Measurements from ENCODE around the gene CNPY2.
"Not testable (repeated sequence)": the region's sequence is repeated elsewhere in the genome, so short reads cannot be mapped to it uniquely, and the experiment has no call there.

The CNPY2 gene

DNA sequence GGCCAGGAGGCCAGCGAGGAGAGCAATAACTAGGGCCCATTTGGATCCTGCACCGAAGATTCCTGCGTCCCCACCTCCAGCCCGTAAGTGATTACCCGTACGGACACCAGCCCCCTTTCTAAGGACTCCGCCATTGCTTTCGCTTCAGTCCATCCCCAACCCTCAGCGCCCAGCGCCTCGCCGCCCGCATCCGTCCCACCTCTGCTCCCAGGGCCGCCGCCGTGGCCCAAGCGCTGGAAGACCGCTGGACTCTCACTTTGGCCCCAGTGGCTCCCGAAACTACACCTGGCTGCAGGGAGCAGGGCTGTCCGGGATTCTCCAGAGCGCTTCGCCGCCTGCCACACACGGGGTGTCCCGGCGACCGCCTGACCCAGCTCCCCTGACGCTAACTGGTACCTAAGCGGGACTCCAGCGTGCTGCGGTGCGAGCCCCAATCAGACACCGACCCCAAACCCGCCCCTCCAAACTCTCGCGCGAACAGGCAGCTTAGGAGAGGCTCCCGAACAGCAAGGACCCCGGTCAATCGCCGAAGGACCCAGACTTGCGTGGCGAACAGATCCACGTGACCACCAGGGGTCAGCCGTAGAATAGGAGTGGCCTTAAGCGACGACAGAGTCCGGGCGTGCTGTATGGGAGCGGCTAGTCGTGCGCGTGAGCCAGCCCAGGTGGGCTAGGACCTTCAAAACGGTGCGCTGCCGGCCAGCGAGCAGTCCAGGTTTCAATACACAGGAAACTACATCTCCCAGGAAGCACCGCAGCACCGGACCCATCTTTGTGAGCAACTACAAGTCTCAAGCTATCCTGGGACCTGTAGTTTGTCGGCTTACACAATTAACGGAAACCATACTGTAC is at the start of gene CNPY2:
Gene CNPY2 (minus strand): TSS at position 367 of the 852 bp plus-strand sequence. CDS start 771 bp downstream, outside the sequence.
- peak; percentile 99 for DNase-seq (ENCODE audit: low spot score)

DNA sequence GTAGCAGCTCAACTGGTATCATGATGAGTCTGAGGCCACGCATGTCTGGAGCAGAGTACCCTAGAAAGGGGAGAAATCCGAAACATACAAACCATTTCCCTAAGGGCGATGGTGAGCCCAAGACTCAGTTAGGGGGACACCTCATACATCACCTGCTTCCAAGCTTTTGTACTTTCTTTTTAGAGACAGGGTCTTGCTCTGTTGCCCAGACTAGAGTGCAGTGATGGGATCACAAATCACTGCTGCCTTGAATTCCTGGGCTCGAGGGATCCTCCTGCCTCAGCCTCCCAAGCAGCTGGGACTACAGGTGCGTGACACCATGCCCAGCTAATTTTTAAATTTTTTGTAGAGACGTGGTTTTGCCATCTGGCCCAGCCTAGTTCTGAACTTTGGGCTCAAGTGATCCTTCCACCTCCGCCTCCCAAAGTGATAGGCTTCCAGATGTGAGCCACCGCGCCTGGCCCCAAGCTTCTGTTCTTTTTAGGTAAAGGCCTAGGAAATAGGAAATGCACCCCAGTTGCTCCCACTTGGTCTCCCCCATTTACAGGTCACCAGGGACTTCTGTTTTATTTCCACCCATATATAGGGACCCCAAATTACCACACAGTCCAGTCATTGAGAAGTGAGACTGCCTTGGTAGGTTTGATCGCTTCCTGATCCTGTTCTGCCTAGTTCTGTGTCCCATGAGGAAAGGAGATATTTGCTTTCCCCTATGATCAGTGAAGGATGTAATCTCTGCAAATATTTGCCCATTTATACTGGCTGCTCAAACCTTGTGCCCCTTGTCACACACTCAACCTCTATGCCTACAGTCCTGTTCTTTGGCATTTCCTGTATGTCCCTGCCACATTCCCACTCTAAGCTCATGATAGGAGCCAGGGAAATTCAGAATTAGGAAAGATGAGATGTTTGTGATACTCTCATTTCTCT is 46.6 kb upstream of the CNPY2 start, which contains the start of gene APOF:
Gene APOF (minus strand): TSS at position 728 of the 930 bp plus-strand sequence. CDS start 112 bp downstream, at position 616.
- DNase-seq (ENCODE audit: low spot score): no peak

DNA sequence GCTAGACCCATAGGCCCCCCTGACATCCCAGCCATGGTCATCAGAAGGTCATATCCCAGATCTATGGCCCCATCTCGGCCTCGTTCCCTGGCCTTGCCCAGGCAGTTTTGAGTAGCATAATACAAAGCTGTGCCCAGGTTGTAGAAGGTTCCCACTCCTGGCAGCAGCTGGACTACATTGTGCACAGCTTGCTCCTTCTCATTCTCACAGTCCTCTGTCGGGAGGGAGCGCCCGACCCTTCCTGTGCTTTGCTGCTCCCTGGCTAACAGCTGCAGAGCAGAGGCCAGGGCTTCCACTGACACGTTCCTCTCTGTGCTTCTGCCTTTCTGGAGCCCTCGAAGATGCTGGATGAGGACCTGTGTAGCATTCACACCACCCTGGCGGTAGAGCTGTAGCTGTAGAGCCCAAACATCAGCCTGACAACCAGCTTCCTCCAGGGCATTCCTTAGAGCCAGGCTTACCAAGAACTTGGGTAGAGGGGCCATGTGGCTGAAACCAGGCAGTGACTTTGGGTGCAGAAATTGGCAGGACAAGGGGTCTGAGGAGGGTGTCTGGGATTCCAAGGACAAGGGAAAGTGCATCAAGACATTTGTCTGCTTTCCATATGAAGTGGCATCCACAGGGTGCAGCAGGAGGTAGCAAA is 45.8 kb upstream of the CNPY2 start:
- no peak for DNase-seq (ENCODE audit: low spot score)

DNA sequence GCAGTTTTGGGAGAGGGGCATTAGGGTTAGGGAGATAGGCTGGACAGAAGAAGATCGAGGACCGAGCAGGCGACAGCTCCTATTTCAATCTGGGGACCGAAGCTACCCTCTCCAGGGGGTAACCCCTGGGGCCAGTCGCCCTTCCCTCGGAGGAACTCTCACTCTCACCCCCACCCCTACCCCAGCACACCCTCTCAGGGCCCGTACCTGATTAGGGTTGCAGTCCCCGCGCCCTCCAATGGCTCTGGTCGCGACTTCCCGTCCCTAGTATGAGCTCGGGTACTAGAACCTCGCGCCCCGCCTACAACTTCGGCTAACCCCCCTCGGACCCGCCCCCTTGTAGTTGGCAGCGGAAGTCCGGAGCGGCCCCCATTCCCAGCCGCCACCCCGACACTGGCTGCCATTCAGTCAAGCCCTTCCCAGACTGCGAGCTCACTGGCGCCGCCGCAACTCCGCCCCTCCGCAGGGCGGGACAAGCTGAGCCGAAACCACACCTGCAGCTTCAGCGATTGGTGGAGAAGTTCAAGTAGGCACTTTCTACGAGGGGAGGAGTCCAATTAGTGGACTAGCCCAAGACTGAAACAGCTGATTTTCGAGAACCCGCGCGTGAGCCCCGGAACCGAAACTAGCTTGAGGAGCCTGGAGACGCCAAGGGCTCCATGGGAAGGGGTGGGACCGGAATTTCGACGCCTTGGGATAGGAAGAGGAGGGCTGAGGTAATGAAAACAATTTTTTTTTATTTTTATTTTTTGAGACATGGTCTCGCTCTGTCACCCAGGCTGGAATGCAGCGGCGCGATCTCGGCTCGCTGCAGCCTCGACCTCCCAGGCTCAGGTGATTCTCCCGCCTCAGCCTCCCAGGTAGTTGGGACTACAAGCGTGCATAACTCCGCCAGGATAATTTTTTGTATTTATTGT is 44.3 kb upstream of the CNPY2 start, which contains the start of gene STAT2:
Gene STAT2 (minus strand): TSS at position 257 of the 917 bp plus-strand sequence. CDS start 3,536 bp downstream, outside the sequence.
- peak; percentile 100 for DNase-seq (ENCODE audit: low spot score)

DNA sequence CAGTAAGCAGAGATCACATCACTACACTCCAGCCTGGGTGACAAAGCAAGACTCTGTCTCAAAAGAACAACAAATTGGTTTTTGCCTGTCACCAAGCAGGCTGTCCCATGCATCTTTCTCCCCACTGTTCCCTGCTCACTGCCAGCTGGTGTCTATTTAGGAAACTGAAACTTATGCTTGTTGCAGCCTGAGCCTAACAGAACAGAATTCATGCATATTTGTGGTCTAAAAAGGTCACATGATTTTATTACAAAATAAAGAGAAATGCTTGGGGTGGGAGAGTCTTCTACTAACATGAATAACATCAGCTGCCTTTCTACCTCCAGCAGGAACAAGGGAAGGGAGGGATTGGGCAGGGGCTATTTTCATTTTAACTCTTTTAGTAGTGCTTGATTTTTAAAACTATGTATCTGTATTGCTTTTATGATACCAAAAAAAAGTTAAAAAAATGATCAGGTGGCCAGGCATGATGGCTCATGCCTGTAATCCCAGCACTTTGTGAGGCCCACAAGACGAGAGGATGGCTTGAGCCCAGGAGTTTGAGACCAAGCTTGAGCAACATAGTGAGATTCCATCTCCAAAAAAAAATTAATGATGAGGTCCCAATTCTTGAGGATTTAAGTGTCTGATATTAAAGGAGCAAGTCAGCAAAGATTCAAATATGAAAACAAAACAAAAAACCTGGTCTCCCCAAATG is 43.2 kb upstream of the CNPY2 start:
- DNase-seq (ENCODE audit: low spot score): no peak

DNA sequence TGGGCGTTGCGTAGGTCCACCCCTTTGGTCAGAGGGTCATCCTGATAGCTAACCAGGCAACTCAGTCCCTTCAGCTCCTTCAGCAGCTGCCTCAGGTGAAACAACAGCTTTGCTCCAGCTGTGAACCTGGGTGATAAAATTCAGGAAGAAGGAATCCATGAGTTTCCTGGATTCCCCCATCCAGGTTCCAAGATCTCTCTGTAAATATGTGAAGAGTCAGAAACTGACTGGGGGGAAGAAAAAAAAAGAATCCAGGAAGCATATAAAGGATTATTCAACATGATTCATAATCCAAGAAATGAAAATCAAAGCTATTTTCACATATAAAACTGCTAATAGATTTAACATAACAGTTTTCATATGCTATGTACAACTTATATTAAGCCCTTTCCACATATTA is 35.5 kb upstream of the CNPY2 start:
- DNase-seq (ENCODE audit: low spot score): no peak

DNA sequence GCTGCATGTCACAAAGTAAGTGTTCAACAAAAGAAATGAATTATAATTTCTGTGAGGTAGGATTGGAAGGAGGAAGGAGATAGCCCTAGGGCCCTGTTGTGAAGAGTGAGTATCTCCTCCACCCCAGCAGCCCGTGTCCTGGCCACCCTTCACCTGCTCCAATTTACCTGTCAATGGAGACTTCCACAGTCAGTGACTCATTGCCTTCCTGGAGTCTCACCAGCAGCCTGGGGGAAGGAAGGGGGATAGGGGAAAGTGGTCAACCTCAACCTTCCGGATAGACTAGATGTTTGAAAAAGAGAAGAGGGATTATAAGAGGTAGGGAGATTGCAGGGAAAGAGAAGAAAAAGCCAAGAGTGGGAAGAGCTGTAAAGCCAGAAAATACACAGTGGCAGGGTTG is 34.9 kb upstream of the CNPY2 start:
- no peak for DNase-seq (ENCODE audit: low spot score)

DNA sequence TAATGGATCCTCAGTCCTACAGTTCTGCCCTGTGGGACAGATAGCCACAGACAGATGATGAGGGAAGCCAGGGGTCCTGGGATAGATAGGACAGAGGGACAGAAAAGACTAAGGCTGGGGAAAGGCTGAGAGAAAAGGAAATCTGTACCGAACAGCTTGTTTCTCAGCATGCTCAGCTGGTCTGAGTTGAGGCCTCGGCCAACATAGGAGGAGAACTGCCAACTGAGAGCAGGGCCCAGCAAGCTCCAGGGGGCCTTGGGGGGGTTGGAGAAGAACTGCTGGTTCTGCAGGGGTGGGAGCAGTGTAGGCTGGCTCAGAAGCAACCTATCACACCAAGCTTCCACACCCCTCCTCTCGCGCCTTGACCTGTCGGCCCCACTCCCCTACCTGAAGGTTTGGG is 33.0 kb upstream of the CNPY2 start:
- DNase-seq (ENCODE audit: low spot score): no peak

DNA sequence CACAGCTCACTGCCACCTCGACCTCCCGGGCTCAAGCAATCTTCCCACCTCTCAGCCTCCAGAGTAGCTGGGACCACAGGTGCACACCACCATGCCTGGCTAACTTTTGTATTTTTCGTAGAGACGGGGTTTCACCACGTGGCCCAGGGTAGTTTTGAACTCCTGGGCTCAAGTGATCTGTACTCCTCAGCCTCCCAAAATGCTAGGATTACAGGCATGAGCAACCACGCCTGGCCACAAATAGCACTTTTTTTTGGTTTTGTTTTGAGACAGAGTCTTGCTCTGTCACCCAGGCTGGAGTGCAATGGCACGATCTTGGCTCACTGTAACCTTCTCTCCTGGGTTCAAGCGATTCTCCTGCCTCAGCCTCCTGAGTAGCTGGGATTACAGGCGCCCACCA is 31.5 kb upstream of the CNPY2 start:
- DNase-seq (ENCODE audit: low spot score): not testable (repeated sequence)

DNA sequence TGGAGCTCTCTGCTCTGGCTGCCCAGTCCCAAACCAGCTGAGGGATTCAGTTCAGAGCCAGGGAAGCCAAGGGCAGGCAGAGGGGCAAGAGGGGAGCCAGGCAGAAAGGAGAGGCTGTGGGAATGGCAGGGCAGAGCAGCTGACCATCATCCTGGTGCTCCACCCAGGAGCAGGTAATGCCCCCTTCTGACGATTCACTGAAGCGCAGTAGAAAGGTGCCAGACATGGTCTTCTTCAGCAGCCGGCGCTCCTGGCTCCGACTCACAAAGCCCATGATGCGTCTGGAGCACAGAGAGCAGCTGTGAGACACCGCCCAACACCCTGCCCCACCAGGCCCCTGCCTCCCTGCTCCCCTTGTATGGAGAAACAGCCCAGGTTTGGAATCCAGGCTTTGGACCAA is 30.9 kb upstream of the CNPY2 start:
- DNase-seq (ENCODE audit: low spot score): no peak

DNA sequence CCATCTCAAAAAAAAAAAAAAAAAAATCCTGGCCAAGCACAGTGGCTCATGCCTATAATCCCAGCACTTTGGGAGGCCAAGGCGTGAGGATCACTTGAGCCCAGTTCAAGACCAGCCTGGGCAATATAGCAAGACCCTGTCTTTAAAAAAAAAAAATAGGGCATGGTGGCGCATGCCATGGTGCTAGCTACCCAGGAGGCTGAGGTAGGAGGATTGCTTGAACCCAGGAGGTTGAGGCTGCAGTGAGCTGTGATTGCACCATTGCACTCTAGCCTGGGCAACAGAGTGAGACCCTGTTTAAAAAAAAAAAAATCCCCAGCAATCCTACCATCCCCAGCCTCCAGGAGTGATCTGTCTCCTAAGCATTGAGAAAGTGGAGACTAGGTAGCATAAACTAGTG is 26.5 kb upstream of the CNPY2 start:
- DNase-seq (ENCODE audit: low spot score): not testable (repeated sequence)

DNA sequence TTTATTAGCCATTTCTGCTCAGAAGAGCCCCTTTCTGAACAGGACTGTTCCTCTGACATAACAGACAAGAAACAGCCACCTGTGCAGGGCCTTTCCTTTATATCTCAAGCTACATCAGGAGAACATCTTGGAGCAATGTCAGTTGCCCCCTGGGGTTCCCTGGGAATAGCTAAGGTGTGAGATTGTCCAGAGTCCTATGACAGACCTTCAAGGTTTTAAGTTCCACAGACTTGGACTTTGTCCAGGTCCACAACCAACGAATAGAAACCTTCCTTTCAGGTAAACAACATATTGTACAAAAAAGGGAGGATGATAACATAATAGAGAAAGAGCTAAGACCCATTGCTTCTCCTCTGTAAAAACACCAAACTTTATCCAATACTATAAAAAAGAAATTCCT is 25.8 kb upstream of the CNPY2 start:
- no peak for DNase-seq (ENCODE audit: low spot score)

DNA sequence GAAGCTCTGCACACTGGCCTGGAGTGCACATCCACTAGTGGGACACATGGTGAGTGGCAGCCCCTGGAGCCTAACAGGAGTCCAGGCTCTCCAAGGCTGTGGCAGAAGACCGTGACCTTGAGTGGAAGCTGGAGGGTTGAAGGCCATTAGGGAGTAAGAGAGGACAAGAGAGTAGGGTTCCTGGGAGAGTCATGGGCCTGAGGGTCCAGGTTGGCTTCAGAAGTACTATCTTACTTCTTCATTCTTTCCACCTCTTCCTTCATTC is 23.3 kb upstream of the CNPY2 start:
- no peak for DNase-seq (ENCODE audit: low spot score)

DNA sequence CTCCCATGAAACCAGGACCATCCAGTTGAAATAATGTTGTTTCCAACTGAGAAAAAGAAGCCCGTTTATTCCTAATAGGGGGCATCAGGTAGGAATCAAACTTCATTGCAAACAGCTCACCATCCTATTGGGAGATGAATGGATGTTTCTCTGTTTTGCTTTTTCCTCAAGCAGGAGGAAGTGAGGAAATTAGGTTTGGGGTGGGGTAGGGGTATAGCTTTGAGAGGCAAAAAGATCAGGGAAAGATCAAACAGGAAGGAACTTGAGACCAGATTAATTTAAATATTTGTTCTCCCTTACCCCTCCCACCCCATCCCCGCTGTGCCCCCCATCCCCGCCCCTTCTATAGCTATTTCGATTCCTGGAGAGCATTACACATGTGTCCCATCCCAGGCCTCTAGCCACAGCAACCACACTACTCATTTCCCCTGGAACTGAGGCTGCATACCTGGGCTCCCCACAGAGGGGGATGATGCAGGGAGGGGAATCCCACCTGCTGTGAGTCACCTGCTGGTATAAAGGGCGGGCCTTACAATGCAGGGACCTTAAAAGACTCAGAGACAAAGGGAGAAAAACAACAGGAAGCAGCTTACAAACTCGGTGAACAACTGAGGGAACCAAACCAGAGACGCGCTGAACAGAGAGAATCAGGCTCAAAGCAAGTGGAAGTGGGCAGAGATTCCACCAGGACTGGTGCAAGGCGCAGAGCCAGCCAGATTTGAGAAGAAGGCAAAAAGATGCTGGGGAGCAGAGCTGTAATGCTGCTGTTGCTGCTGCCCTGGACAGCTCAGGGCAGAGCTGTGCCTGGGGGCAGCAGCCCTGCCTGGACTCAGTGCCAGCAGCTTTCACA is 22.7 kb upstream of the CNPY2 start, which contains the start of gene IL23A:
Gene IL23A (plus strand): TSS at position 577 of the 850 bp plus-strand sequence. CDS start 161 bp downstream, at position 738.
- DNase-seq (ENCODE audit: low spot score): no peak

DNA sequence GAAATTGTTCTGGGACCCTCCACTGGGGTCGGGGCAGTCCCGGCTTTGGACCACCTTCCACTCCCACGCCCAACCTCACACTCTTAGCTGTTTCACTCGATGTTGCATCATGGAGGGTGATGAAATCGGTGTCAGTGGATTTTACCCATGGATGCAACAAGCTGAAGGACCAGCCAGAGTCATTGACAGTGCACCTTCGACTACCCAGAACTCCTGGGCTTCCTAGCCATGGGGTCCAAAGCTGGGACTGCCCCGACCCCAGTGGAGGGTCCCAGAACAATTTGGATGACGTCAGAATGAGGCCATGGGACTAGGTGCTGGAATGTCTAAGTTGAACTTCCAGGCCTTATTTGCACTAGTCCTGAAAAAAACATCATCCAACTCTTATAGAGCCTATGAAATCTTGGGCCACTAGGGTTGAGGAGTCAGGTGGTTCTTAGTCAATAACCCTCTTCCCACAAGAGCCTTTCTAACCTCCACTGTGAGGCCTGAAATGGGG is 22.0 kb upstream of the CNPY2 start:
- no peak for DNase-seq (ENCODE audit: low spot score)

DNA sequence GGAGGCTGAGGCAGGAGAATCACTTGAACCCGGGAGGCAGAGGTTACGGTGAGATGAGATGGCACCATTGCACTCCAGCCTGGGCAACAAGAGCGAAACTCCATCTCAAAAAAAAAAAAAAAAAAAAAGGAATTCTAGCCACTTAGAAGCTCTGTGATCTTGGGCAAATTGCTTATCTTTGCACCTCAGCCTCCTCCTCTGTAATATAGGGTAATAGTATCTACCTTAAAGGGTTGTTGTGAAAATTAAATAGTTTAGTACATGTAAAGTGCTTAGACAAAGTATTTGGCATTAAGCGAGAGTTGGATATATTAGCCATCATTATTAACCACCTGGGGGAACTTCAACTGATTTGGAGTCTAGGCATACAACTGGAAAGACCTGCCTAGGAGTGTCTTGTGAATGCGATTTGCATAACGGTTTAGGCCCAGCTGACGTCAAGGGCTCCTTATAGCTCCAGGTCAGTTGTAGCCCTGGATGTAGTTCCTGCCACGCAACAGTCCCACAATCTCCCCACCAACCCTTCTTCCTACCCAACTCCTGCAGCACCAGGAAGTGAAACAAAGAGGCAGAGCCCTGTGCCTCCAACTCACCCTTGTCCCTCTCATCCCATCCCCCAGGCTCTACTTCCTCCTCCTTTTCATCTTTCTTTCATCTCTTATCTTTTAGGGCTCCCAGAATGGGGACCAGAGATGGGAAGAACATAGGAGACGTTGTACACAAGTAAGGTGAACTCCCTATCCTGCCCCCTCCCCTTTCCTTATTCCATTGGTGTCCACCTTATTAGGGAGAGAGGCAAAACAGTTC is 20.8 kb upstream of the CNPY2 start:
- DNase-seq (ENCODE audit: low spot score): no peak

DNA sequence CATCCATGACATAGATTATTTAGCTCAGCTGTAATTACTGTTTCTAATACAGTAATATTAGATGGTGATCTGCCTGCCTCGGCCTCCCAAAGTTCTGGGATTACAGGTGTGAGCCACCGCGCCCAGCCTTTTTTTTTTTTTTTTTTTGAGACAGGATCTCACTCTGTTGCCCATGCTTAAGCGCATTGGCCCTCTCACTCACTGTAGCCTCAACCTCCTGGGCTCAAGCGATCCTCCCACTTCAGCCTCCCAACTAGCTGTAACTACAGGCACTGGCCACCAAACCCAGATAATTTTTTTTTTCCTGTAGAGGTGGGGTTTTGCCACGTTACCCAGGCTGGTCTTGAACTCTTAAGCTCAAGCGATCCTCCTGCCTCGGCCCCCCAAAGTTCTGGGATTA is 19.7 kb upstream of the CNPY2 start:
- DNase-seq (ENCODE audit: low spot score): not testable (repeated sequence)

DNA sequence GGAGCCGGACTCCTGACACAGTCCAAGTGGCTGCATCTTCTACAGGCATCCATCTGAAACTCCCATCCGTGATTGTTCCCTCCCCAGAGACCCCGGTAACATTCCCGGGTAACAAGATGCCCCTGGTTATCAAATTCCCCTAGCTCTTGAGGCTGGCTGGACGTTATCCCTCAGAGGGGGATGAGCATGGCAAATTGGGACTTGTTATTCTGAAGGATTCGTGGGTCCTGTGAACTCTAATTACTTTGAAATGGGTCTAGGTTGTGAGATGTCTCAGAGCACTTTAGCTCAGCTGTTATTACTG is 18.7 kb upstream of the CNPY2 start:
- DNase-seq (ENCODE audit: low spot score): no peak

All from ecto neural progenitor cell (in vitro differentiated cells).